Measurements from ENCODE around the gene CCDC69. TPM values are rescaled to one million over a fixed set of nuclear protein-coding genes. Genes with fewer than 3 reads are reported as not detected.

Gene CCDC69
- total and polyA plus RNA-seq, 2 of the 8 experiments (the other 6 are each of a cell fraction or from before 2014, with no cell fraction given) = 8.4 to 10.8 TPM

DNA sequence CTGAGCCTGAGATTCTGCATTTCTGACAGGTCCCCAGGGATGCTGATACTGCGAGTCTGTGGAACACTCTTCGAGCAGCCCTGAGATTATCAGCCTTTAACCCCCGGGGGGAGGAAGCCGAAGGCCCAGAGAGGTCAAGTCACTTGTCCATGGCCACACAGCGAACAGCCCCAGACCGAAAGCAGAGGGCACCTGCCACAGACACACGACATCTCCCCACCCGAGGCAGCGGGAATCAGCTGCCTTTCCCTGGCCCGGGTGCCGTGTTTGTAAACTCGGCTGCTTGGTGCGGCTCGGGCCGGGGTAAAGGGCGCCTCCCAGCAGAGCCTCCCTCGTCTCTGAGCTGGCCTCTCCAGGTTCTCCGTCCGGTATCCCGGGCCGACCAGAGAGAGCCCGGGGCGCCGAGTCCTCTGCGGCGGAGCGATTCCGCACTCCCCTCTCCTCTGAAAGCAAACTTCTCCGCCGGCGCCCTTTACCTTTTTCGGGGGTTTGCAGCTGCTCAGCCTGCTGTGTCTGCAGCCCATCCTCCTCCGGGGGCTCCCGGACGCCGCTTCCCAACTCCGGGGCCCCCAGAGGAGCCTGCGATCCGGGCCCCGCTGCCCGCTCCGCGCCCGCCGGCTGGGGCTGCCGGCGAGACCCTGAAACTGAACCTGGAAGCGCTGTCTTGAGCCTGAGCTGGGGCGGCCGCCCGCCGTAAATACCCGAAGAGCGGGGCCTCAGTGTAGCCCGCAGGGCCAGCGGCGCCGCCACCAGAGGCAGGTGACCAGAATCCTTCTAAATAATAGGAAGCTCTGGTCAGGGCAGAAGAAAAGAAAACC is at the start of gene CCDC69 (continued):
- TF ChIP-seq, protein P1, sequence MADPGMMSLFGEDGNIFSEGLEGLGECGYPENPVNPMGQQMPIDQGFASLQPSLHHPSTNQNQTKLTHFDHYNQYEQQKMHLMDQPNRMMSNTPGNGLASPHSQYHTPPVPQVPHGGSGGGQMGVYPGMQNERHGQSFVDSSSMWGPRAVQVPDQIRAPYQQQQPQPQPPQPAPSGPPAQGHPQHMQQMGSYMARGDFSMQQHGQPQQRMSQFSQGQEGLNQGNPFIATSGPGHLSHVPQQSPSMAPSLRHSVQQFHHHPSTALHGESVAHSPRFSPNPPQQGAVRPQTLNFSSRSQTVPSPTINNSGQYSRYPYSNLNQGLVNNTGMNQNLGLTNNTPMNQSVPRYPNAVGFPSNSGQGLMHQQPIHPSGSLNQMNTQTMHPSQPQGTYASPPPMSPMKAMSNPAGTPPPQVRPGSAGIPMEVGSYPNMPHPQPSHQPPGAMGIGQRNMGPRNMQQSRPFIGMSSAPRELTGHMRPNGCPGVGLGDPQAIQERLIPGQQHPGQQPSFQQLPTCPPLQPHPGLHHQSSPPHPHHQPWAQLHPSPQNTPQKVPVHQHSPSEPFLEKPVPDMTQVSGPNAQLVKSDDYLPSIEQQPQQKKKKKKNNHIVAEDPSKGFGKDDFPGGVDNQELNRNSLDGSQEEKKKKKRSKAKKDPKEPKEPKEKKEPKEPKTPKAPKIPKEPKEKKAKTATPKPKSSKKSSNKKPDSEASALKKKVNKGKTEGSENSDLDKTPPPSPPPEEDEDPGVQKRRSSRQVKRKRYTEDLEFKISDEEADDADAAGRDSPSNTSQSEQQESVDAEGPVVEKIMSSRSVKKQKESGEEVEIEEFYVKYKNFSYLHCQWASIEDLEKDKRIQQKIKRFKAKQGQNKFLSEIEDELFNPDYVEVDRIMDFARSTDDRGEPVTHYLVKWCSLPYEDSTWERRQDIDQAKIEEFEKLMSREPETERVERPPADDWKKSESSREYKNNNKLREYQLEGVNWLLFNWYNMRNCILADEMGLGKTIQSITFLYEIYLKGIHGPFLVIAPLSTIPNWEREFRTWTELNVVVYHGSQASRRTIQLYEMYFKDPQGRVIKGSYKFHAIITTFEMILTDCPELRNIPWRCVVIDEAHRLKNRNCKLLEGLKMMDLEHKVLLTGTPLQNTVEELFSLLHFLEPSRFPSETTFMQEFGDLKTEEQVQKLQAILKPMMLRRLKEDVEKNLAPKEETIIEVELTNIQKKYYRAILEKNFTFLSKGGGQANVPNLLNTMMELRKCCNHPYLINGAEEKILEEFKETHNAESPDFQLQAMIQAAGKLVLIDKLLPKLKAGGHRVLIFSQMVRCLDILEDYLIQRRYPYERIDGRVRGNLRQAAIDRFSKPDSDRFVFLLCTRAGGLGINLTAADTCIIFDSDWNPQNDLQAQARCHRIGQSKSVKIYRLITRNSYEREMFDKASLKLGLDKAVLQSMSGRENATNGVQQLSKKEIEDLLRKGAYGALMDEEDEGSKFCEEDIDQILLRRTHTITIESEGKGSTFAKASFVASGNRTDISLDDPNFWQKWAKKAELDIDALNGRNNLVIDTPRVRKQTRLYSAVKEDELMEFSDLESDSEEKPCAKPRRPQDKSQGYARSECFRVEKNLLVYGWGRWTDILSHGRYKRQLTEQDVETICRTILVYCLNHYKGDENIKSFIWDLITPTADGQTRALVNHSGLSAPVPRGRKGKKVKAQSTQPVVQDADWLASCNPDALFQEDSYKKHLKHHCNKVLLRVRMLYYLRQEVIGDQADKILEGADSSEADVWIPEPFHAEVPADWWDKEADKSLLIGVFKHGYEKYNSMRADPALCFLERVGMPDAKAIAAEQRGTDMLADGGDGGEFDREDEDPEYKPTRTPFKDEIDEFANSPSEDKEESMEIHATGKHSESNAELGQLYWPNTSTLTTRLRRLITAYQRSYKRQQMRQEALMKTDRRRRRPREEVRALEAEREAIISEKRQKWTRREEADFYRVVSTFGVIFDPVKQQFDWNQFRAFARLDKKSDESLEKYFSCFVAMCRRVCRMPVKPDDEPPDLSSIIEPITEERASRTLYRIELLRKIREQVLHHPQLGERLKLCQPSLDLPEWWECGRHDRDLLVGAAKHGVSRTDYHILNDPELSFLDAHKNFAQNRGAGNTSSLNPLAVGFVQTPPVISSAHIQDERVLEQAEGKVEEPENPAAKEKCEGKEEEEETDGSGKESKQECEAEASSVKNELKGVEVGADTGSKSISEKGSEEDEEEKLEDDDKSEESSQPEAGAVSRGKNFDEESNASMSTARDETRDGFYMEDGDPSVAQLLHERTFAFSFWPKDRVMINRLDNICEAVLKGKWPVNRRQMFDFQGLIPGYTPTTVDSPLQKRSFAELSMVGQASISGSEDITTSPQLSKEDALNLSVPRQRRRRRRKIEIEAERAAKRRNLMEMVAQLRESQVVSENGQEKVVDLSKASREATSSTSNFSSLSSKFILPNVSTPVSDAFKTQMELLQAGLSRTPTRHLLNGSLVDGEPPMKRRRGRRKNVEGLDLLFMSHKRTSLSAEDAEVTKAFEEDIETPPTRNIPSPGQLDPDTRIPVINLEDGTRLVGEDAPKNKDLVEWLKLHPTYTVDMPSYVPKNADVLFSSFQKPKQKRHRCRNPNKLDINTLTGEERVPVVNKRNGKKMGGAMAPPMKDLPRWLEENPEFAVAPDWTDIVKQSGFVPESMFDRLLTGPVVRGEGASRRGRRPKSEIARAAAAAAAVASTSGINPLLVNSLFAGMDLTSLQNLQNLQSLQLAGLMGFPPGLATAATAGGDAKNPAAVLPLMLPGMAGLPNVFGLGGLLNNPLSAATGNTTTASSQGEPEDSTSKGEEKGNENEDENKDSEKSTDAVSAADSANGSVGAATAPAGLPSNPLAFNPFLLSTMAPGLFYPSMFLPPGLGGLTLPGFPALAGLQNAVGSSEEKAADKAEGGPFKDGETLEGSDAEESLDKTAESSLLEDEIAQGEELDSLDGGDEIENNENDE (IDR thresholded peaks at IDR 0.05; ENCODE audit: insufficient replicate concordance, low read length) = peak; percentile 100
- TF ChIP-seq, protein P2, sequence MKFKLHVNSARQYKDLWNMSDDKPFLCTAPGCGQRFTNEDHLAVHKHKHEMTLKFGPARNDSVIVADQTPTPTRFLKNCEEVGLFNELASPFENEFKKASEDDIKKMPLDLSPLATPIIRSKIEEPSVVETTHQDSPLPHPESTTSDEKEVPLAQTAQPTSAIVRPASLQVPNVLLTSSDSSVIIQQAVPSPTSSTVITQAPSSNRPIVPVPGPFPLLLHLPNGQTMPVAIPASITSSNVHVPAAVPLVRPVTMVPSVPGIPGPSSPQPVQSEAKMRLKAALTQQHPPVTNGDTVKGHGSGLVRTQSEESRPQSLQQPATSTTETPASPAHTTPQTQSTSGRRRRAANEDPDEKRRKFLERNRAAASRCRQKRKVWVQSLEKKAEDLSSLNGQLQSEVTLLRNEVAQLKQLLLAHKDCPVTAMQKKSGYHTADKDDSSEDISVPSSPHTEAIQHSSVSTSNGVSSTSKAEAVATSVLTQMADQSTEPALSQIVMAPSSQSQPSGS (IDR thresholded peaks at IDR 0.05; ENCODE audit: low read length) = no peak
- TF ChIP-seq TEAD4 (IDR thresholded peaks at IDR 0.05; ENCODE audit: low read depth, low read length) (no peak), PHF8 (conservative IDR thresholded peaks at IDR 0.05; ENCODE audit: low read depth, low read length) (peak; percentile 85), SUZ12 (IDR thresholded peaks at IDR 0.05; ENCODE audit: low read length) (no peak), RNF2 (IDR thresholded peaks at IDR 0.05; ENCODE audit: borderline replicate concordance, low read depth, low read length, missing control alignments, poor library complexity, severe bottlenecking) (no peak), SP1 (IDR thresholded peaks at IDR 0.05; ENCODE audit: low read depth, low read length) (no peak)
